CD14-positive monocyte (primary cell): Measurements from ENCODE around the gene MAST2. TPM values are rescaled to one million over a fixed set of nuclear protein-coding genes. Genes with fewer than 3 reads are reported as not detected.

Experiments
- DNase-seq, 3 donors: peaks; one replicate each; pipeline ENCODE4 v3.0.0-alpha.2; 2011 to 2022
- H2AFZ ChIP-seq: 2 replicates; pipeline ENCODE4 v1.6.0; 2012; ENCODE audit warnings: mild to moderate bottlenecking, low read depth, low read length, inconsistent platforms; ENCODE audit not compliant: insufficient read depth, poor library complexity, severe bottlenecking
- H3K27ac ChIP-seq, 2 donors: 1 replicate in 1 of 2; 2 replicates in 1 of 2; pipeline ENCODE4 v1.5.1; 2012 to 2013; ENCODE audit warnings: low read length in 2 of 2, control low read depth in 1 of 2, inconsistent platforms in 1 of 2, low read depth in 1 of 2, mild to moderate bottlenecking in 1 of 2
- H3K27me3 ChIP-seq, 2 donors: one replicate each; pipeline versions ENCODE4 v1.6.0 to v1.6.1; 2011 to 2013; ENCODE audit warnings: low read length in 2 of 2; ENCODE audit not compliant: control insufficient read depth in 2 of 2, insufficient read depth in 2 of 2
- H3K36me3 ChIP-seq, 2 donors: replicated peaks in 1 of 2; 1 replicate in 1 of 2; 2 replicates in 1 of 2; pipeline versions ENCODE4 v1.5.1 to v1.6.1; 2012 to 2013; ENCODE audit warnings: low read length in 2 of 2, control low read depth in 1 of 2, inconsistent platforms in 1 of 2, mild to moderate bottlenecking in 1 of 2; ENCODE audit not compliant: insufficient read depth in 2 of 2, control insufficient read depth in 1 of 2
- H3K4me1 ChIP-seq, 2 donors: 1 replicate in 1 of 2; 2 replicates in 1 of 2; pipeline versions ENCODE4 v1.5.1 to v1.6.1; 2012 to 2013; ENCODE audit warnings: low read length in 2 of 2, control low read depth in 1 of 2, inconsistent platforms in 1 of 2, mild to moderate bottlenecking in 1 of 2, moderate library complexity in 1 of 2; ENCODE audit not compliant: insufficient read depth in 2 of 2, control insufficient read depth in 1 of 2
- H3K4me2 ChIP-seq: replicated peaks from 2 replicates; pipeline ENCODE3; 2012; ENCODE audit warnings: low read length, moderate library complexity, mild to moderate bottlenecking; ENCODE audit not compliant: poor library complexity, severe bottlenecking; ENCODE audit errors: extremely low read depth
- H3K4me3 ChIP-seq, 3 experiments: fragments of 200-600 bp in 1 of 3; sonication (generic) in 1 of 3; replicated peaks in 1 of 3; 1 replicate in 2 of 3; 2 replicates in 1 of 3; pipeline ENCODE4 v1.5.1; 2011 to 2013; ENCODE audit warnings: low read length in 3 of 3, mild to moderate bottlenecking in 3 of 3, control low read depth in 2 of 3, low read depth in 2 of 3, inconsistent platforms in 1 of 3, moderate library complexity in 1 of 3
- H3K79me2 ChIP-seq: 2 replicates; pipeline ENCODE4 v1.6.0; 2012; ENCODE audit warnings: mild to moderate bottlenecking, control low read depth, inconsistent platforms, low read length, moderate library complexity; ENCODE audit not compliant: insufficient read depth
- H3K9ac ChIP-seq: 2 replicates; pipeline ENCODE4 v1.6.0; 2017; ENCODE audit warnings: low read length, mild to moderate bottlenecking; ENCODE audit not compliant: insufficient read depth, poor library complexity, severe bottlenecking
- H3K9me3 ChIP-seq, 2 donors: replicated peaks in 1 of 2; 1 replicate in 1 of 2; 2 replicates in 1 of 2; pipeline versions ENCODE4 v1.5.1 to v1.6.1; 2012 to 2013; ENCODE audit warnings: low read length in 2 of 2, control low read depth in 1 of 2; ENCODE audit not compliant: control insufficient read depth in 1 of 2, insufficient read depth in 1 of 2
- H4K20me1 ChIP-seq: 2 replicates; pipeline ENCODE4 v1.6.0; 2012; ENCODE audit warnings: mild to moderate bottlenecking, low read length, control low read depth, moderate library complexity; ENCODE audit not compliant: insufficient read depth
- H3K27ac Mint-ChIP-seq, 7 donors: one replicate each; pipeline ENCODE4 v1.8.0; 2020; ENCODE audit warnings: mild to moderate bottlenecking in 7 of 7, mixed read lengths in 7 of 7, moderate library complexity in 6 of 7, inconsistent platforms in 2 of 7
- H3K27me3 Mint-ChIP-seq, 3 donors: one replicate each; pipeline ENCODE4 v1.8.0; 2021 to 2022; ENCODE audit warnings: low read depth in 3 of 3, mild to moderate bottlenecking in 3 of 3, mixed read lengths in 3 of 3, moderate library complexity in 3 of 3, inconsistent platforms in 1 of 3
- H3K36me3 Mint-ChIP-seq, 2 donors: one replicate each; pipeline ENCODE4 v1.8.0; 2020; ENCODE audit warnings: mixed read lengths in 2 of 2, inconsistent platforms in 1 of 2, mild to moderate bottlenecking in 1 of 2
- H3K4me1 Mint-ChIP-seq: one replicate; pipeline ENCODE4 v1.8.0; 2020; ENCODE audit warnings: mild to moderate bottlenecking, mixed read lengths
- H3K4me3 Mint-ChIP-seq, 2 donors: one replicate each; pipeline ENCODE4 v1.8.0; 2020; ENCODE audit warnings: mild to moderate bottlenecking in 2 of 2, mixed read lengths in 2 of 2, moderate library complexity in 1 of 2
- H3K9me3 Mint-ChIP-seq, 7 donors: one replicate each; pipeline ENCODE4 v1.8.0; 2020 to 2022; ENCODE audit warnings: mixed read lengths in 7 of 7, mild to moderate bottlenecking in 6 of 7, moderate library complexity in 6 of 7, inconsistent platforms in 2 of 7
- WGBS: methylation state at CpG from one replicate; pipeline ENCODE4 v1.1.5; 2013; ENCODE audit warnings: missing lambda C conversion rate; ENCODE audit not compliant: insufficient coverage; 5-methylcytosine and 5-hydroxymethylcytosine counted together
- intact Hi-C, 2 donors: fragments of 100-400 bp; cut with micrococcal nuclease; formaldehyde crosslinking; loops; one replicate each; pipeline versions ENCODE4 v1.15.0 to v1.15.1; 2023
- polyA plus RNA-seq, 3 donors: library from polyadenylated mRNA; depleted of rRNA in 1 of 3; unstranded in 2 of 3; stranded (reverse) in 1 of 3; fragments of 300-500 nt in 2 of 3; fragments of >200 nt in 1 of 3; fragmentation: Illumina TruSeq in 2 of 3; gene quantifications; 1 replicate in 2 of 3; 2 replicates in 1 of 3; pipeline ENCODE4 v1.2.3, GENCODE V29; 2012 to 2021
- TF ChIP-seq, protein P1 (sequence below): fragments of 200-600 bp; IDR thresholded peaks from one replicate; pipeline ENCODE4 v1.8.0; 2022; ENCODE audit warnings: antibody characterized with exemption, mild to moderate bottlenecking

The MAST2 gene
- polyA plus RNA-seq, 3 donors = 1.0 to 7.2 (median 2.5) TPM

DNA sequence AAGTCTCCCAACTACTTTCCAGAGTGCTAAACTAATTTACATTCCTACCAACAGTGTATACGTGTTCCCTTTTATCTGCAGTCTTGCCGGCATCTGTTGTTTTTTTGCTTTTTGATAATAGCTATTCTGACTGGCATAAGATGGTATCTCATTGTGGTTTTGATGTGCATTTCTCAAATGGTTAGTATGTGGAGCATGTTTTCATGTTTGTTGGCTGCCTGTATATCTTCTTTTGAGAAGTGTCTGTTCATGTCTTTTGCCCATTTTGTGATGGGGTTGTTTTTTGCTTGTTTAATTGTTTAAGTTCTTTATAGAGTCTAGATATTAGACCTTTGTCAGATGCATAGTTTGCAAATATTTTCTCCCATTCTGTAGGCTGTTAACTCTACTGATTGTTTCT, 46.6 kb downstream of the MAST2 start:
- H3K4me1 ChIP-seq = no peaks in the 10 kb centered on the region
- no peaks in the 10 kb centered on the region for H3K9me3 ChIP-seq
- H3K4me2 ChIP-seq = no peak overlapping the region
- intact Hi-C loops = no loop called here
- H2AFZ ChIP-seq = no peak overlapping the region
- no peaks in the 10 kb centered on the region for H4K20me1 ChIP-seq
- H3K27ac Mint-ChIP-seq = no peak overlapping the region
- H3K9me3 Mint-ChIP-seq = peaks cover 11 to 20% (median 13%) of the 10 kb centered on the region in 7 donors
- H3K27me3 ChIP-seq = no peaks in the 10 kb centered on the region
- H3K4me3 ChIP-seq = no peak overlapping the region
- no CpG with 5 or more reads among the region's 2 CpGs for WGBS
- H3K4me3 Mint-ChIP-seq = no peak overlapping the region
- no peaks in the 10 kb centered on the region for H3K36me3 ChIP-seq
- peaks cover 0 to 2% (median 1%) of the 10 kb centered on the region in 3 donors for H3K27me3 Mint-ChIP-seq
- peaks cover 4 to 20% of the 10 kb centered on the region in 2 donors for H3K36me3 Mint-ChIP-seq
- no peak overlapping the region for H3K9ac ChIP-seq
- H3K4me1 Mint-ChIP-seq = peaks cover 4% of the 10 kb centered on the region
- DNase-seq = no peak
- TF ChIP-seq, protein P1, sequence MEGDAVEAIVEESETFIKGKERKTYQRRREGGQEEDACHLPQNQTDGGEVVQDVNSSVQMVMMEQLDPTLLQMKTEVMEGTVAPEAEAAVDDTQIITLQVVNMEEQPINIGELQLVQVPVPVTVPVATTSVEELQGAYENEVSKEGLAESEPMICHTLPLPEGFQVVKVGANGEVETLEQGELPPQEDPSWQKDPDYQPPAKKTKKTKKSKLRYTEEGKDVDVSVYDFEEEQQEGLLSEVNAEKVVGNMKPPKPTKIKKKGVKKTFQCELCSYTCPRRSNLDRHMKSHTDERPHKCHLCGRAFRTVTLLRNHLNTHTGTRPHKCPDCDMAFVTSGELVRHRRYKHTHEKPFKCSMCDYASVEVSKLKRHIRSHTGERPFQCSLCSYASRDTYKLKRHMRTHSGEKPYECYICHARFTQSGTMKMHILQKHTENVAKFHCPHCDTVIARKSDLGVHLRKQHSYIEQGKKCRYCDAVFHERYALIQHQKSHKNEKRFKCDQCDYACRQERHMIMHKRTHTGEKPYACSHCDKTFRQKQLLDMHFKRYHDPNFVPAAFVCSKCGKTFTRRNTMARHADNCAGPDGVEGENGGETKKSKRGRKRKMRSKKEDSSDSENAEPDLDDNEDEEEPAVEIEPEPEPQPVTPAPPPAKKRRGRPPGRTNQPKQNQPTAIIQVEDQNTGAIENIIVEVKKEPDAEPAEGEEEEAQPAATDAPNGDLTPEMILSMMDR = no peak
- H3K79me2 ChIP-seq = no peaks in the 10 kb centered on the region
- no peak overlapping the region for H3K27ac ChIP-seq

DNA sequence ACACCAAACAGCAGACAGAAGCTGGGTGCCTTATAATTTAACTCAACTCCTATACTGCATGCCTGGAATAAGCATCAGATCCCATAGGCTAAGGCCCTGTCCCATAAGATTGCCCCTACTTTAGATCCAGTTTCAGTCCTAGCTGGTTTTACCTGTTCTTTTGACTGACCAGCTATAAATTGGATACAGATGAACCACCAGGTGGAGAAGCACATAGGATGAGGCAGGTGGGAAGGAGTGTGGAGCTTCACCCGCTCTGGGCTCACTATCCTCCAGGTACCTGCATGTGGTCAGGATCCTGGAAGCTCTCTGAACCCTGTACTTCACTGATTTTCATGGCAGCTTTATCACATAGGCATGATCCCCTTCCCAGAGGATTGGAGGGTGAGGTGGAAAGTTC, 51.3 kb downstream of the MAST2 start:
- Histone ChIP-seq H3K4me2 (no peak overlapping the region), H2AFZ (no peak overlapping the region), H3K9ac (no peak overlapping the region), H3K27me3 (no peaks in the 10 kb centered on the region), H3K4me1 (no peaks in the 10 kb centered on the region), H3K27ac (no peak overlapping the region), H4K20me1 (no peaks in the 10 kb centered on the region), H3K9me3 (no peaks in the 10 kb centered on the region), H3K4me3 (no peak overlapping the region), H3K36me3 (no peaks in the 10 kb centered on the region), H3K79me2 (no peaks in the 10 kb centered on the region)
- no peak for DNase-seq
- Mint-ChIP-seq H3K4me3 (no peak overlapping the region), H3K36me3 (peaks cover 3 to 7% of the 10 kb centered on the region in 2 donors), H3K4me1 (peaks cover 4% of the 10 kb centered on the region), H3K9me3 (peaks cover 7 to 11% (median 9%) of the 10 kb centered on the region in 7 donors), H3K27me3 (peaks cover 0 to 2% (median 1%) of the 10 kb centered on the region in 3 donors), H3K27ac (no peak overlapping the region)
- no CpG with 5 or more reads among the region's 1 CpG for WGBS
- TF ChIP-seq, protein P1 = no peak
- intact Hi-C loops = no loop called here
